ENCODE measurements around the gene CCR3. TPM values are rescaled to one million over a fixed set of nuclear protein-coding genes. Genes with fewer than 3 reads are reported as not detected.

The CCR3 gene
- total RNA-seq, 1 donor from 2014 or later: 0.27 TPM

DNA sequence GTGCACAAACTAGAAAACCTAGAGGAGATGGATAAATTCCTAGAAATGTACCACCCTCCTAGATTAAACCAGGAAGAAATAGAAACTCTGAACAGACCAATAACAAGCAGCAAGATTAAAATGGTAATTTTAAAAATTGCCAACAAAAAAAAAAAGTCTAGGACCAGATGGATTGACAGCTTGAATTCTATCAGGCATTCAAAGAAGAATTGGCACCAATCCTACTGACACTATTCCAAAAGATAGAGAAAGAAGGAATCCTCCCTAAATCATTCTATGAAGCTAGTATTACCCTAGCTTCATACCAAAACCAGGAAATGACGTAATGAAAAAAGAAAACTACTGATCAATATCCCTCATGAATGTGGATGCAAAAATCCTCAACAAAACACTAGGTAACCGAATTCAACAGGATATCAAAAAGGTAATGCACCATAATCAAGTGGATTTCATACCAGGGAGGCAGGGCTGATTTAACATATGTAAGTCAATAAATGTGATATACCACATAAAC lies 24.0 kb upstream of the CCR3 start:
- intact Hi-C loops (cut with micrococcal nuclease): no loop called here

GRCh38 chr3:46221391-46221790 lies 20.9 kb upstream of the CCR3 start:
- intact Hi-C loops (cut with micrococcal nuclease): no loop called here

GRCh38 chr3:46221938-46222337 lies 20.3 kb upstream of the CCR3 start:
- intact Hi-C loops (cut with micrococcal nuclease): no loop called here

GRCh38 chr3:46222435-46223161 lies 19.7 kb upstream of the CCR3 start:
- intact Hi-C loops (cut with micrococcal nuclease): no loop called here

- intact Hi-C loops (cut with micrococcal nuclease): loop anchor here (1.0 to 2.0 kb wide), 2 partner anchors 20 to 144 kb away; partner anchors contain the start of gene CCR1
Measured at GRCh38 chr3:46228260-46229242, 13.7 kb upstream of the CCR3 start.

- intact Hi-C loops (cut with micrococcal nuclease): no loop called here
Measured at GRCh38 chr3:46231323-46231722, 10.9 kb upstream of the CCR3 start.

- intact Hi-C loops (cut with micrococcal nuclease): no loop called here
Measured at GRCh38 chr3:46233194-46233593, 9.1 kb upstream of the CCR3 start.

DNA sequence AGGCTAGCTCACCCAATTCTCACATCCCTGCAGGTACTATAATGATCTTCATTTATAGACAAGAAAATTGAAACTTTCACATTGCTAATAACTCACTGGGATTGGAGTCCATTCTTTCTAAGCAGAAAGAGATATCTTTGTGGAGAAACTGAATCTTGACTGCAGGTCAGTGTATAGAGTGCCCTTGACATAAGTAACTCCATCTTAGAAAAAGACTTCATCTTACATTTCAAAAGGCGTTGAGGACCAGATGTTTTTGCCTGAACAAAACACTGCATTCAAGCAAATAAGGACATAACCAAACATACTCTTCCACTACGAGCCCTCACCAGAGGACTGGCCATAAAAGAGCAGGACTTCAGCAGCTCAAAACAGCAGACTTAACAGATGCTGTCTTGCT lies 6.8 kb upstream of the CCR3 start:
- intact Hi-C loops (cut with micrococcal nuclease): no loop called here

GRCh38 chr3:46236294-46237054 lies 5.8 kb upstream of the CCR3 start:
- intact Hi-C loops (cut with micrococcal nuclease): no loop called here

GRCh38 chr3:46238386-46238785 lies 3.9 kb upstream of the CCR3 start:
- intact Hi-C loops (cut with micrococcal nuclease): no loop called here

GRCh38 chr3:46239301-46239938 lies 2.8 kb upstream of the CCR3 start:
- intact Hi-C loops (cut with micrococcal nuclease): no loop called here

- intact Hi-C loops (cut with micrococcal nuclease): no loop called here
Measured at GRCh38 chr3:46239952-46240351, 2.3 kb upstream of the CCR3 start.

GRCh38 chr3:46243560-46243959 lies 1.3 kb downstream of the CCR3 start:
- intact Hi-C loops (cut with micrococcal nuclease): no loop called here

GRCh38 chr3:46245146-46245545 lies 2.9 kb downstream of the CCR3 start:
- intact Hi-C loops (cut with micrococcal nuclease): no loop called here

DNA sequence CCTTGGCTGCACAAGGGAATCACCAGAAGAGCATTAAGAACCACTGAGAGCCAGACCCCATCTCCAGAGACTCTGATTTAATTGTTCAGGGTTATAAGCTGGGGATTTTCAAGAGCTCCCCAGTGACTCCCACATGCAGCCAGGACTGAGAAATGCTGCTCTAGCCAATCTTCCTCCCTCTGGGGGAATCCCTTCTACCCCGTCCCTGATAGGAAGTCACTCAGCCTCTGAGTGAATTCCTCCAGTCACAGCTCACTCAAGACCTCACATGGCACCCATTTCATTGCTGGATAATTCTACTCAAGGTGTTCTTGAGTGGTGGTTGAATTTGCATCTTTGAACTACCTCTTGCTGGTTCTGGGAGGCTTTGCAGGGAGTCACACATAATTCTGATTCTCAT lies 10.7 kb downstream of the CCR3 start:
- intact Hi-C loops (cut with micrococcal nuclease): loop anchor here (2.0 kb wide), 1 partner anchor 14 kb away; no protein-coding TSS in a partner anchor

- intact Hi-C loops (cut with micrococcal nuclease): no loop called here
Measured at GRCh38 chr3:46258525-46258924, 16.3 kb downstream of the CCR3 start.

GRCh38 chr3:46261926-46262594 lies 19.8 kb downstream of the CCR3 start:
- intact Hi-C loops (cut with micrococcal nuclease): no loop called here

- intact Hi-C loops (cut with micrococcal nuclease): no loop called here
Measured at GRCh38 chr3:46264002-46264401, 21.7 kb downstream of the CCR3 start.

DNA sequence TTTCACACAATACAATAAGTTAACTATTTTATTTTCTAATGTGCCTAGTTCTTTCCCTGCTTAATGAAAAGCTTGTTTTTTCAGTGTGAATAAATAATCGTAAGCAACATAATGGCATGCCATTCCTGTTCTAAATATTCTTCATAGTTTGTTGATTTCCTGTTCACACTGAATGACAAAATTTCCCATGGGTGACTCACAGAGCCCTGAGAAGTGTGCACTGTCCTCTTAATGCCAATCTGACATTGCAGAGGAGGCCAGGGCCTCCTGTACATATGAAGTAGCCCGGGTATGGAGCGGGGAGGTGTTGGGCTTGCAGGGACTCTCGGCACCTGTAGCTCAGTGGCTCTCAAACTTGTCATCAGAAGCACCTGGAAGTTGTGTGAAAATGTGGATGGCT lies 24.3 kb downstream of the CCR3 start:
- intact Hi-C loops (cut with micrococcal nuclease): loop anchor here (2.0 kb wide), 1 partner anchor 14 kb away; no protein-coding TSS in a partner anchor

DNA sequence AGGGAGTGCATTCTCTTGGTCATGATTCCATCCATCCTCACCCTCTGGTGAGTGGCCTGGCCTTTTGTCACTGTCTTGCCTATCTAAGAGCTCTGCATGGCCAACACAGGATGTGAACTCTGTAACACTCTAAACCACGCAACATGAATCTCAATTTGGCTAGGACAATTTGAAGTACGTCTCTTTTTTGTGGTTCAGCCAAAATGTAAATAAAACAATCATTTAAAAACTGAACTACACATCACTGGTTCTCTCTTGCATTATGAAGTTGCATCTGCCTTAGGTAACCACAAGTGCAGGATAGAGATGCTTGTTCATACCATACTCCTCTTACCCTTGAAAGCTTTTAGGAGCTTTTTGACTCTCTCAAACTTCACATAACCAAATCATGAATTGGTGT lies 27.3 kb downstream of the CCR3 start:
- intact Hi-C loops (cut with micrococcal nuclease): loop anchor here (2.0 kb wide), 1 partner anchor 61 kb away; the partner anchor contains the start of gene CCR1
